Measurements from ENCODE around the gene MRPL34. TPM values are rescaled to one million over a fixed set of nuclear protein-coding genes. Genes with fewer than 3 reads are reported as not detected.

MRPL34 gene
- total RNA-seq, 6 experiments from 2014 or later: 63.5 to 363 (median 122) TPM

GRCh38 chr19:17323300-17323963 lies 17.8 kb downstream of the MRPL34 start:
- TF ChIP-seq, protein P1, sequence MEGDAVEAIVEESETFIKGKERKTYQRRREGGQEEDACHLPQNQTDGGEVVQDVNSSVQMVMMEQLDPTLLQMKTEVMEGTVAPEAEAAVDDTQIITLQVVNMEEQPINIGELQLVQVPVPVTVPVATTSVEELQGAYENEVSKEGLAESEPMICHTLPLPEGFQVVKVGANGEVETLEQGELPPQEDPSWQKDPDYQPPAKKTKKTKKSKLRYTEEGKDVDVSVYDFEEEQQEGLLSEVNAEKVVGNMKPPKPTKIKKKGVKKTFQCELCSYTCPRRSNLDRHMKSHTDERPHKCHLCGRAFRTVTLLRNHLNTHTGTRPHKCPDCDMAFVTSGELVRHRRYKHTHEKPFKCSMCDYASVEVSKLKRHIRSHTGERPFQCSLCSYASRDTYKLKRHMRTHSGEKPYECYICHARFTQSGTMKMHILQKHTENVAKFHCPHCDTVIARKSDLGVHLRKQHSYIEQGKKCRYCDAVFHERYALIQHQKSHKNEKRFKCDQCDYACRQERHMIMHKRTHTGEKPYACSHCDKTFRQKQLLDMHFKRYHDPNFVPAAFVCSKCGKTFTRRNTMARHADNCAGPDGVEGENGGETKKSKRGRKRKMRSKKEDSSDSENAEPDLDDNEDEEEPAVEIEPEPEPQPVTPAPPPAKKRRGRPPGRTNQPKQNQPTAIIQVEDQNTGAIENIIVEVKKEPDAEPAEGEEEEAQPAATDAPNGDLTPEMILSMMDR (IDR thresholded peaks at IDR 0.05): no peak
- TF ChIP-seq POLR2A (IDR thresholded peaks at IDR 0.05): no peak
- Histone ChIP-seq H3K4me3 (no peak overlapping the region), H3K27me3 (no peaks in the 10 kb centered on the region), H3K4me1 (peaks cover 0 to 24% (median 10%) of the 10 kb centered on the region in 4 donors), H3K9me3 (no peaks in the 10 kb centered on the region), H3K27ac (no peak overlapping the region), H3K36me3 (peaks cover 0 to 16% (median 6%) of the 10 kb centered on the region in 4 donors)
- no peak for DNase-seq
- no peak for ATAC-seq
- intact Hi-C loops (cut with DNase I): no loop called here
- 44% methylated on average over 12 of the region's 56 CpGs for WGBS (ENCODE audit: insufficient coverage, low coverage, low lambda C conversion rate, missing lambda C conversion rate)

DNA sequence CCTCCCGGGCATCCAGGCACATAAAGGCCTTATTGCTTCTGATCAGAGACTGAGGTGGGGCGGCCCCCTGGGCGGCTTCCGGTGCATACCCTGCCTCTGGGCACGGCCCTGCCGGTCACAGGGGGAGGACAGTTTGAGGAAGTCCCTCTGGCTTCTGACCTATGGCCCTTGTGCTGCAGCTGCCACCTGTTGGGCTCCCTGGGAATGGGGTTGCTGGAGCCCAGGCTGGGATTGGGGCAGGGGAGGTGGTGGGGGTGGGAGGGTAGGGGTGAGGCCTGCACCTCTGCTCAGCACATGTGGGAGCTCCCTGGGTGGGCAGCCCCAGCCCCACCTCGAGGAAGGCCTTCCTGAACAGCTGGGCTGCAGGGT lies 18.3 kb downstream of the MRPL34 start:
- Histone ChIP-seq H3K27ac (no peak overlapping the region), H3K9me3 (no peaks in the 10 kb centered on the region), H3K27me3 (no peaks in the 10 kb centered on the region), H3K4me1 (peaks cover 0 to 27% (median 10%) of the 10 kb centered on the region in 4 donors), H3K36me3 (peaks cover 0 to 16% (median 6%) of the 10 kb centered on the region in 4 donors), H3K4me3 (no peak overlapping the region)
- DNase-seq: no peak
- TF ChIP-seq POLR2A (IDR thresholded peaks at IDR 0.05): no peak
- TF ChIP-seq, protein P1 (IDR thresholded peaks at IDR 0.05): no peak
- peak in 1 of 4 donors; percentile 5 for ATAC-seq
- no CpG with 5 or more reads among the region's 7 CpGs for WGBS (ENCODE audit: insufficient coverage, low coverage, low lambda C conversion rate, missing lambda C conversion rate)
- intact Hi-C loops (cut with DNase I): no loop called here

- Histone ChIP-seq H3K36me3 (peaks cover 0 to 12% (median 5%) of the 10 kb centered on the region in 4 donors), H3K27me3 (no peaks in the 10 kb centered on the region), H3K9me3 (no peaks in the 10 kb centered on the region), H3K27ac (no peak overlapping the region), H3K4me3 (no peak overlapping the region), H3K4me1 (peaks cover 0 to 30% (median 10%) of the 10 kb centered on the region in 4 donors)
- no CpG with 5 or more reads among the region's 28 CpGs for WGBS (ENCODE audit: insufficient coverage, low coverage, low lambda C conversion rate, missing lambda C conversion rate)
- TF ChIP-seq, protein P1 (IDR thresholded peaks at IDR 0.05): no peak
- no peak for TF ChIP-seq POLR2A (IDR thresholded peaks at IDR 0.05)
- intact Hi-C loops (cut with DNase I): no loop called here
- ATAC-seq (no peak), DNase-seq (no peak)
Measured at GRCh38 chr19:17324357-17325114, 18.9 kb downstream of the MRPL34 start.

DNA sequence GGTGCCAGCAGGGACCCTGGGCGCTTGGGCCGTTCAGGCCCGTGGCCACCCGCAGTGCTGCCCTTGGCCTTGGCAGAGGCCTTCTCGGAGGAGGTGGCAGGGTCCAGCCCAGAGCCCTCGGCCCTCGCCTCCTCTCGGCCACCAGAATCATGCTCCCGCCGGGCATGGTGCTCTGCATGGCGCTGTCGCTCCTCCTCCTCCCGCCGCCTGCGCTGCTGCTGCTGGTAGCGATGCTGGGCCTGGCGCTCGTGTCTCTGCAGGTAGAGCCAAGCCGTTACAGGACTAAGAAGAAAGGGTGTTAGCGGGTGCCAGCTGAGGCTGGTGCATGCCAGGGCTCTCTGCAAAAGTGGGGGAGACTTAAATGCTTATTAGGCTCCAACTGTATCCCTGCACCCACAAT lies 19.5 kb downstream of the MRPL34 start:
- Histone ChIP-seq H3K36me3 (peaks cover 0 to 7% (median 3%) of the 10 kb centered on the region in 4 donors), H3K4me3 (no peak overlapping the region), H3K4me1 (peaks cover 0 to 30% (median 10%) of the 10 kb centered on the region in 4 donors), H3K9me3 (no peaks in the 10 kb centered on the region), H3K27ac (no peak overlapping the region), H3K27me3 (no peaks in the 10 kb centered on the region)
- TF ChIP-seq, protein P1 (IDR thresholded peaks at IDR 0.05): no peak
- no peak for DNase-seq
- 82% methylated on average over 2 of the region's 20 CpGs for WGBS (ENCODE audit: insufficient coverage, low coverage, low lambda C conversion rate, missing lambda C conversion rate)
- ATAC-seq: no peak
- intact Hi-C loops (cut with DNase I): no loop called here

Data from right lobe of liver (tissue), 6 donors.